H1 (cell line): Measurements from ENCODE around the gene KMT2A. TPM values are rescaled to one million over a fixed set of nuclear protein-coding genes. Genes with fewer than 3 reads are reported as not detected.

Experiments
- CTCF ChIA-PET: fragments of 300-600 bp; sonication (Branson Sonifier 250); formaldehyde crosslinking; loops from one replicate; lab custom pipeline; 2021; ENCODE audit not compliant: partially characterized antibody; lab: Charles Lee
- POLR2A ChIA-PET: fragments of 300-600 bp; sonication (Branson Sonifier 250); formaldehyde crosslinking; loops from one replicate; lab custom pipeline; 2021; ENCODE audit warnings: inconsistent platforms; ENCODE audit not compliant: partially characterized antibody; lab: Charles Lee
- DNase-seq, 2 experiments: peaks; one replicate each; pipeline versions ENCODE4 v3.0.0 to v3.0.0-alpha.2; 2010 to 2022; ENCODE audit warnings: low spot score in 2 of 2, low read depth in 1 of 2, mixed read lengths in 1 of 2
- FAIRE-seq: peaks from 2 replicates; lab custom pipeline; 2011; peaks lifted over from hg19 to GRCh38; lab: Jason Lieb, UNC
- H2AFZ ChIP-seq: 2 replicates; pipeline ENCODE4 v1.8.1; 2012; ENCODE audit warnings: low read length, inconsistent platforms
- H2AK5ac ChIP-seq: 2 replicates; pipeline ENCODE4 v1.6.1; 2013; ENCODE audit warnings: low read depth, low read length
- H2BK120ac ChIP-seq: replicated peaks from 2 replicates; pipeline ENCODE3; 2013; ENCODE audit warnings: low read depth, low read length, inconsistent platforms
- H2BK12ac ChIP-seq: 2 replicates; pipeline ENCODE4 v1.6.1; 2013; ENCODE audit warnings: low read depth, low read length
- H2BK15ac ChIP-seq: 2 replicates; pipeline ENCODE4 v1.6.1; 2013; ENCODE audit warnings: low read length
- H2BK20ac ChIP-seq: 2 replicates; pipeline ENCODE4 v1.6.1; 2013; ENCODE audit warnings: low read length
- H2BK5ac ChIP-seq: 2 replicates; pipeline ENCODE4 v1.6.1; 2013; ENCODE audit warnings: low read depth, low read length
- H3K14ac ChIP-seq: 2 replicates; pipeline ENCODE4 v1.6.1; 2013; ENCODE audit warnings: inconsistent platforms; ENCODE audit not compliant: insufficient read length
- H3K18ac ChIP-seq: 2 replicates; pipeline ENCODE4 v1.6.1; 2013; ENCODE audit warnings: low read length; ENCODE audit errors: extremely low read depth
- H3K23ac ChIP-seq: 2 replicates; pipeline ENCODE4 v1.6.1; 2013; ENCODE audit warnings: inconsistent platforms; ENCODE audit not compliant: insufficient read length
- H3K23me2 ChIP-seq: 2 replicates; pipeline ENCODE4 v1.6.1; 2013; ENCODE audit warnings: low read depth, low read length
- H3K27ac ChIP-seq: 2 replicates; pipeline ENCODE4 v1.6.1; 2011; ENCODE audit warnings: low read depth, low read length, inconsistent platforms
- H3K27me3 ChIP-seq, 4 experiments: replicated peaks in 1 of 4; 1 replicate in 1 of 4; 2 replicates in 3 of 4; pipeline versions ENCODE4 v1.6.1 to v1.8.1; 2011 to 2013; ENCODE audit warnings: low read length in 3 of 4, mild to moderate bottlenecking in 3 of 4, inconsistent platforms in 2 of 4, mixed read lengths in 2 of 4, moderate library complexity in 1 of 4; ENCODE audit not compliant: control insufficient read depth in 3 of 4, insufficient read depth in 3 of 4; ENCODE audit errors: extremely low read depth in 1 of 4
- H3K36me3 ChIP-seq, 4 experiments: 2 replicates each; pipeline versions ENCODE4 v1.6.1 to v1.8.1; 2011 to 2013; ENCODE audit warnings: mild to moderate bottlenecking in 4 of 4, low read length in 3 of 4, moderate library complexity in 2 of 4, control low read depth in 1 of 4, inconsistent platforms in 1 of 4; ENCODE audit not compliant: insufficient read depth in 4 of 4, control insufficient read depth in 2 of 4
- H3K4ac ChIP-seq: replicated peaks from 2 replicates; pipeline ENCODE3; 2013; ENCODE audit warnings: low read length, low read depth, mixed read lengths, inconsistent platforms; ENCODE audit not compliant: insufficient read length
- H3K4me1 ChIP-seq, 4 experiments: replicated peaks in 1 of 4; 1 replicate in 1 of 4; 2 replicates in 3 of 4; pipeline versions ENCODE4 v1.6.1 to v1.8.1; 2011 to 2013; ENCODE audit warnings: low read length in 3 of 4, inconsistent platforms in 2 of 4, mixed read lengths in 1 of 4; ENCODE audit not compliant: insufficient read depth in 4 of 4, control insufficient read depth in 3 of 4
- H3K4me2 ChIP-seq, 2 experiments: 2 replicates each; pipeline versions ENCODE4 v1.6.1 to v1.8.1; 2011 to 2013; ENCODE audit warnings: low read depth in 2 of 2, low read length in 2 of 2, control low read depth in 1 of 2, inconsistent platforms in 1 of 2, mild to moderate bottlenecking in 1 of 2; ENCODE audit not compliant: insufficient read depth in 1 of 2
- H3K4me3 ChIP-seq, 4 experiments: fragments of 200-600, 300-600 bp in 1 of 4; sonication (generic), shearing (Covaris generic), sonication (Bioruptor Twin) in 1 of 4; 2 replicates each; pipeline versions ENCODE4 v1.5.1 to v1.8.1; 2011 to 2016; ENCODE audit warnings: low read length in 4 of 4, low read depth in 3 of 4, control low read depth in 2 of 4, inconsistent platforms in 2 of 4, mild to moderate bottlenecking in 2 of 4, mixed read lengths in 1 of 4, moderate library complexity in 1 of 4; ENCODE audit not compliant: insufficient read depth in 2 of 4; ENCODE audit errors: extremely low read depth in 1 of 4
- H3K56ac ChIP-seq: replicated peaks from 2 replicates; pipeline ENCODE3; 2013; ENCODE audit warnings: low read depth, mild to moderate bottlenecking, mixed read lengths, low read length, inconsistent platforms; ENCODE audit not compliant: insufficient read length
- H3K79me1 ChIP-seq: 2 replicates; pipeline ENCODE4 v1.6.1; 2013; ENCODE audit warnings: low read depth, low read length, control low read depth
- H3K79me2 ChIP-seq, 2 experiments: 2 replicates each; pipeline versions ENCODE4 v1.6.1 to v1.8.1; 2012 to 2013; ENCODE audit warnings: low read length in 2 of 2, mild to moderate bottlenecking in 2 of 2, inconsistent platforms in 1 of 2; ENCODE audit not compliant: insufficient read depth in 2 of 2, control insufficient read depth in 1 of 2
- H3K9ac ChIP-seq, 4 experiments: replicated peaks in 1 of 4; 1 replicate in 1 of 4; 2 replicates in 3 of 4; pipeline versions ENCODE4 v1.6.1 to v1.8.1; 2011 to 2013; ENCODE audit warnings: low read depth in 3 of 4, low read length in 3 of 4, control low read depth in 2 of 4, mild to moderate bottlenecking in 2 of 4, moderate library complexity in 2 of 4, inconsistent platforms in 1 of 4; ENCODE audit errors: extremely low read depth in 1 of 4
- H3K9me3 ChIP-seq, 2 experiments: 2 replicates each; pipeline versions ENCODE4 v1.6.1 to v1.8.1; 2012 to 2013; ENCODE audit warnings: mild to moderate bottlenecking in 2 of 2, moderate library complexity in 2 of 2, control low read depth in 1 of 2, inconsistent platforms in 1 of 2, low read depth in 1 of 2, low read length in 1 of 2, mixed read lengths in 1 of 2; ENCODE audit not compliant: insufficient read depth in 2 of 2
- H4K20me1 ChIP-seq, 2 experiments: replicated peaks in 1 of 2; 2 replicates each; pipeline versions ENCODE3 to v1.8.1; 2011 to 2013; ENCODE audit warnings: inconsistent platforms in 2 of 2, low read length in 2 of 2, mild to moderate bottlenecking in 1 of 2; ENCODE audit not compliant: insufficient read depth in 2 of 2, control insufficient read depth in 1 of 2
- H4K5ac ChIP-seq: 2 replicates; pipeline ENCODE4 v1.6.1; 2013; ENCODE audit warnings: low read length, low read depth, mixed read lengths, inconsistent platforms; ENCODE audit not compliant: insufficient read length
- H4K8ac ChIP-seq: 2 replicates; pipeline ENCODE4 v1.8.0; 2013; ENCODE audit warnings: mild to moderate bottlenecking, moderate library complexity, low read length, inconsistent platforms; ENCODE audit not compliant: insufficient read depth; ENCODE audit errors: extremely low read depth
- H4K91ac ChIP-seq: replicated peaks from 2 replicates; pipeline ENCODE3; 2013; ENCODE audit warnings: low read length, mixed read lengths, inconsistent platforms; ENCODE audit not compliant: insufficient read length
- BACH1 ChIP-seq: IDR thresholded peaks from 2 replicates; pipeline ENCODE4 v1.6.1; 2012; ENCODE audit warnings: low read length, improper control_type of control experiment
- BRCA1 ChIP-seq: IDR thresholded peaks from 2 replicates; pipeline ENCODE4 v1.6.1; 2012; ENCODE audit warnings: low read depth, low read length, improper control_type of control experiment
- CBX5 ChIP-seq: fragments of 300-800, 300-1000 bp; sonication (generic); IDR thresholded peaks from 2 replicates; pipeline ENCODE4 v1.7.1; 2016; ENCODE audit warnings: antibody characterized with exemption, low read length, low read depth
- CHD2 ChIP-seq: IDR thresholded peaks from 2 replicates; pipeline ENCODE4 v1.6.1; 2012; ENCODE audit warnings: low read length, improper control_type of control experiment
- EGR1 ChIP-seq: IDR thresholded peaks from 2 replicates; pipeline ENCODE4 v1.6.1; 2011; ENCODE audit warnings: low read depth, low read length, borderline replicate concordance
- EP300 ChIP-seq, 2 experiments: IDR thresholded peaks; 1 replicate in 1 of 2; 2 replicates in 1 of 2; pipeline ENCODE4 v1.6.1; 2011 to 2012; ENCODE audit warnings: low read depth in 2 of 2, low read length in 2 of 2, mild to moderate bottlenecking in 2 of 2, borderline replicate concordance in 1 of 2, inconsistent platforms in 1 of 2, moderate library complexity in 1 of 2
- NANOG ChIP-seq: IDR thresholded peaks from 2 replicates; pipeline ENCODE4 v1.6.1; 2011; ENCODE audit warnings: low read length, low read depth, mild to moderate bottlenecking, inconsistent platforms; ENCODE audit not compliant: insufficient read depth, poor library complexity, severe bottlenecking
- POLR2A ChIP-seq, 2 experiments: IDR thresholded peaks; 1 replicate in 1 of 2; 2 replicates in 1 of 2; pipeline ENCODE4 v1.6.1; 2011; ENCODE audit warnings: low read depth in 2 of 2, low read length in 2 of 2, mild to moderate bottlenecking in 2 of 2; ENCODE audit errors: control extremely low read depth in 1 of 2
- POU5F1 ChIP-seq: IDR thresholded peaks from 2 replicates; pipeline ENCODE4 v1.6.1; 2011; ENCODE audit warnings: low read depth, mild to moderate bottlenecking, low read length, moderate library complexity
- RFX5 ChIP-seq: IDR thresholded peaks from 2 replicates; pipeline ENCODE4 v1.6.1; 2011; ENCODE audit warnings: low read depth, low read length, improper control_type of control experiment, borderline replicate concordance
- SAP30 ChIP-seq: fragments of 300-600 bp; sonication (generic); IDR thresholded peaks from 2 replicates; pipeline ENCODE4 v1.7.1; 2012; ENCODE audit warnings: low read length, moderate library complexity, mild to moderate bottlenecking, inconsistent platforms; ENCODE audit not compliant: insufficient read depth, insufficient replicate concordance
- SP1 ChIP-seq: IDR thresholded peaks from 2 replicates; pipeline ENCODE4 v1.6.1; 2011; ENCODE audit warnings: low read depth, low read length
- TAF7 ChIP-seq: optimal IDR thresholded peaks from 2 replicates; pipeline ENCODE3; 2011; ENCODE audit warnings: low read depth, mild to moderate bottlenecking, inconsistent platforms, low read length, moderate library complexity, borderline replicate concordance
- ZNF274 ChIP-seq: IDR thresholded peaks from 2 replicates; pipeline ENCODE4 v1.7.0; 2012; ENCODE audit warnings: low read length, borderline replicate concordance; ENCODE audit errors: extremely low read depth
- WGBS, 2 experiments: shearing (Covaris generic) in 1 of 2; methylation state at CpG; one replicate each; pipeline versions ENCODE4 v1.1.6 to v1.1.7; 2013 to 2015; ENCODE audit warnings: low lambda C conversion rate in 2 of 2, mixed read lengths in 2 of 2, inconsistent platforms in 1 of 2, low coverage in 1 of 2, missing lambda C conversion rate in 1 of 2; ENCODE audit not compliant: insufficient replicate concordance in 2 of 2, insufficient coverage in 1 of 2, insufficient read length in 1 of 2; ENCODE audit errors: extremely low coverage in 1 of 2, missing lambda C conversion rate in 1 of 2; 5-methylcytosine and 5-hydroxymethylcytosine counted together
- polyA plus RNA-seq, 7 experiments: library from polyadenylated mRNA; depleted of rRNA in 3 of 7; stranded (reverse) in 5 of 7; unstranded in 2 of 7; fragments of >200 nt in 5 of 7; fragments of 200-250 nt in 2 of 7; gene quantifications; 1 replicate in 5 of 7; 2 replicates in 1 of 7; 4 replicates in 1 of 7; pipeline versions ENCODE4 v1.2.1 to v1.2.3, GENCODE V29; 2011 to 2013; ENCODE audit warnings: missing spikeins in 2 of 7, mixed read lengths in 2 of 7
- total RNA-seq: library from RNA; stranded (reverse); fragmentation: NEBNext Ultra II Directional; extraction: Animal tissue kit (Norgen Biotek cat#: 25700); gene quantifications from 2 replicates; pipeline ENCODE4 v1.2.1, GENCODE V29; 2021

KMT2A gene
- total and polyA plus RNA-seq, 2 of the 8 experiments (the other 6 are each of a cell fraction or from before 2014, with no cell fraction given): 35.9 to 62.1 TPM

DNA sequence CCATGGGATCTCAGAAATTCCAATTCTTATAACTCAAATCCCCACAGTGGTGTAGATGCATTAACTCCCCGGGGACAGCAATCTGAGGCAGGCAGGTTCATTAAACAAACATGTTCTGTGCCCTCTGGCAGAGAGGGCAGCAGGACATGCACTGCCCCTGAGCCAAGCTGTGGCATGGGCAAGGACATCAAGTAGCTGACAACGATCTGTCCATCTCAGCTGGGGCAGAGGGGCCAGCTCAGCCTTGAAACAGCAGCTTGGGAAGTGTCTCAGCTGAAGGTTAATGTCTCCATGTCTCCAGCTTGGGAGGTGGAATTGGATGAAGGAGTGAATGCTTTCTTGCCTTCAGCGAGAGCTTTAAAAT, 108.3 kb downstream of the KMT2A start:
- Histone ChIP-seq H3K18ac (no peak overlapping the region), H2BK20ac (no peak overlapping the region), H2BK5ac (no peak overlapping the region), H3K79me2 (no peaks in the 10 kb centered on the region), H4K8ac (no peak overlapping the region), H3K9ac (no peak overlapping the region), H4K5ac (no peak overlapping the region), H3K27ac (no peak overlapping the region), H3K79me1 (no peaks in the 10 kb centered on the region), H2AK5ac (no peak overlapping the region), H3K56ac (no peak overlapping the region), H3K4me1 (no peaks in the 10 kb centered on the region), H2BK12ac (no peak overlapping the region), H3K27me3 (no peaks in the 10 kb centered on the region), H3K23ac (no peak overlapping the region), H3K9me3 (no peaks in the 10 kb centered on the region), H3K23me2 (0 out of 2 replicates have a peak, but pooled peaks cover 2% of the 10 kb centered on the region), H2BK120ac (no peak overlapping the region), H3K36me3 (peaks cover 0 to 3% (median 0%) of the 10 kb centered on the region in 4 experiments; a peak in 1 of 8 replicates), H4K91ac (no peak overlapping the region), H2BK15ac (no peak overlapping the region), H3K4ac (no peak overlapping the region), H2AFZ (no peak overlapping the region), H3K14ac (no peak overlapping the region), H3K4me3 (no peak overlapping the region), H3K4me2 (no peak overlapping the region), H4K20me1 (peaks cover 0 to 1% of the 10 kb centered on the region in 2 experiments)
- DNase-seq (no peak), FAIRE-seq (no peak)
- WGBS, 2 experiments: 88% methylated on average over 3 of the region's 3 CpGs; no CpG with 5 or more reads in 1 of the 2 experiments
- CTCF ChIA-PET: interaction anchor here (1.9 kb wide), 1 partner anchor 16 kb away, joined by 4 read pairs; no protein-coding TSS in a partner anchor
- POLR2A ChIA-PET: interaction anchor here (0.8 to 1.8 kb wide), 4 partner anchors 10 to 47 kb away, joined by 3 to 4 read pairs (median 3); no protein-coding TSS in a partner anchor
- TF ChIP-seq POU5F1 (no peak), CHD2 (no peak), ZNF274 (no peak), BRCA1 (no peak), RFX5 (no peak), TAF7 (no peak), SAP30 (no peak), EP300 (IDR thresholded peaks at IDR 0.05; ENCODE audit: borderline replicate concordance in 1 of 2, low read depth in 2 of 2, low read length in 2 of 2) (no peak), SP1 (no peak), NANOG (no peak), EGR1 (no peak), POLR2A (IDR thresholded peaks at IDR 0.05; ENCODE audit: control extremely low read depth in 1 of 2, low read depth in 2 of 2, low read length in 2 of 2) (no peak), BACH1 (no peak), CBX5 (no peak)
